HepG2 (cell line): ENCODE results near the gene C1QL4. TPM values are rescaled to one million over a fixed set of nuclear protein-coding genes. Genes with fewer than 3 reads are reported as not detected.

Source experiments
- ATAC-seq: fragments of 200-7000 bp; cut with Tn5 transposase; 3 replicates; pipeline ENCODE4 v1.9.1; 2020; ENCODE audit warnings: mild to moderate bottlenecking, moderate library complexity
- BruUV-seq: library from RNA; stranded (reverse); fragments of 400-500 nt; replicated peaks from 2 replicates; lab custom pipeline; 2021; lab: Mats Ljungman, UMichigan
- CTCF ChIA-PET: fragments of 300-600 bp; formaldehyde crosslinking; extraction: SDS; loops from one replicate; lab custom pipeline; 2021; ENCODE audit warnings: low total read pairs, inconsistent platforms, low intra/inter-chr PET ratio; lab: Yijun Ruan, JAX
- POLR2A ChIA-PET: fragments of 350-600 bp; sonication (Branson Sonifier 250); formaldehyde crosslinking; loops from one replicate; lab custom pipeline; 2020; ENCODE audit warnings: antibody characterized with exemption, inconsistent platforms; lab: Yijun Ruan, JAX
- DNase-seq: peaks from one replicate; pipeline ENCODE4 v3.0.0-alpha.2; 2015; ENCODE audit warnings: low spot score
- FAIRE-seq: peaks from 3 replicates; lab custom pipeline; 2011; peaks lifted over from hg19 to GRCh38; lab: Jason Lieb, UNC
- H2AFZ ChIP-seq: one replicate; pipeline ENCODE4 v1.6.1; 2011; ENCODE audit warnings: low read length, inconsistent platforms
- H3K27ac ChIP-seq: fragments of 300-600 bp; 3 replicates; pipeline ENCODE4 v1.8.0; 2011; ENCODE audit warnings: mixed run types, mild to moderate bottlenecking, mixed read lengths, low read length, inconsistent platforms; ENCODE audit not compliant: insufficient read depth; ENCODE audit errors: extremely low read length
- H3K27me3 ChIP-seq, 2 experiments: fragments of 200-600 bp in 1 of 2; 2 replicates in 1 of 2; 3 replicates in 1 of 2; pipeline versions ENCODE4 v1.6.0 to v1.8.0; 2011; ENCODE audit warnings: low read length in 2 of 2, mild to moderate bottlenecking in 2 of 2, moderate library complexity in 2 of 2, inconsistent platforms in 1 of 2; ENCODE audit not compliant: insufficient read depth in 2 of 2, control insufficient read depth in 1 of 2
- H3K36me3 ChIP-seq, 2 experiments: fragments of 200-600 bp in 1 of 2; replicated peaks in 1 of 2; 2 replicates in 1 of 2; 3 replicates in 1 of 2; pipeline versions ENCODE4 v1.5.1 to v1.8.0; 2011; ENCODE audit warnings: low read length in 2 of 2, inconsistent platforms in 1 of 2; ENCODE audit not compliant: insufficient read depth in 2 of 2, control insufficient read depth in 1 of 2
- H3K4me1 ChIP-seq: 2 replicates; pipeline ENCODE4 v1.5.1; 2012; ENCODE audit warnings: low read length, inconsistent platforms; ENCODE audit not compliant: insufficient read depth
- H3K4me2 ChIP-seq: 2 replicates; pipeline ENCODE4 v1.6.0; 2011; ENCODE audit warnings: low read depth, low read length, inconsistent platforms
- H3K4me3 ChIP-seq, 3 experiments: fragments of 200-600 bp in 1 of 3; sonication (generic), shearing (Covaris generic) in 1 of 3; replicated peaks in 1 of 3; 2 replicates each; pipeline ENCODE4 v1.5.1; 2011 to 2016; ENCODE audit warnings: low read length in 3 of 3, inconsistent platforms in 2 of 3, low read depth in 2 of 3, mild to moderate bottlenecking in 2 of 3, control low read depth in 1 of 3, mixed read lengths in 1 of 3; ENCODE audit not compliant: insufficient read depth in 1 of 3
- H3K79me2 ChIP-seq: one replicate; pipeline ENCODE4 v1.6.1; 2011; ENCODE audit warnings: low read length, inconsistent platforms; ENCODE audit not compliant: insufficient read depth
- H3K9ac ChIP-seq: 2 replicates; pipeline ENCODE4 v1.6.0; 2011; ENCODE audit warnings: mild to moderate bottlenecking, low read depth, low read length, inconsistent platforms; ENCODE audit not compliant: insufficient read depth
- H3K9me3 ChIP-seq: 2 replicates; pipeline ENCODE4 v1.5.1; 2012; ENCODE audit warnings: mild to moderate bottlenecking, low read length
- H4K20me1 ChIP-seq: 2 replicates; pipeline ENCODE4 v1.6.0; 2011; ENCODE audit warnings: inconsistent platforms, mild to moderate bottlenecking, low read length, moderate library complexity; ENCODE audit not compliant: insufficient read depth
- CHD2 ChIP-seq: IDR thresholded peaks from 2 replicates; pipeline ENCODE4 v1.6.1; 2011; ENCODE audit warnings: low read depth, low read length, improper control_type of control experiment
- CHD4 ChIP-seq: fragments of 200-600 bp; sonication (generic); IDR thresholded peaks from 2 replicates; pipeline ENCODE4 v1.7.0; 2017; ENCODE audit warnings: mild to moderate bottlenecking, low read length, borderline replicate concordance
- CSRNP2 ChIP-seq: sonication (generic); formaldehyde crosslinking; conservative IDR thresholded peaks from 2 replicates; pipeline ENCODE4 v1.8.0; 2022; ENCODE audit warnings: low read depth, missing genetic modification reagents
- DMTF1 ChIP-seq: sonication (generic); formaldehyde crosslinking; IDR thresholded peaks from 2 replicates; pipeline ENCODE4 v1.4.0; 2020; ENCODE audit warnings: mild to moderate bottlenecking, missing genetic modification reagents
- FOXK1 ChIP-seq: sonication (generic); formaldehyde crosslinking; IDR thresholded peaks from 2 replicates; pipeline ENCODE4 v1.4.0; 2020; ENCODE audit warnings: low read depth, missing genetic modification reagents, borderline replicate concordance
- KDM1A ChIP-seq: IDR thresholded peaks from 2 replicates; pipeline ENCODE4 v1.6.1; 2016; ENCODE audit warnings: missing compliant biosample characterization
- NCOA5 ChIP-seq: sonication (generic); formaldehyde crosslinking; IDR thresholded peaks from 2 replicates; pipeline ENCODE4 v1.4.0; 2020; ENCODE audit warnings: missing genetic modification reagents
- RFX1 ChIP-seq: fragments of 450-650 bp; IDR thresholded peaks from 2 replicates; pipeline ENCODE4 v1.6.1; 2017
- SMC3 ChIP-seq: IDR thresholded peaks from 2 replicates; pipeline ENCODE4 v1.6.1; 2011; ENCODE audit warnings: low read length, improper control_type of control experiment
- TOPORS ChIP-seq: sonication (generic); formaldehyde crosslinking; IDR thresholded peaks from 2 replicates; pipeline ENCODE4 v1.8.0; 2023; ENCODE audit warnings: mild to moderate bottlenecking, missing genetic modification reagents
- ZFP36 ChIP-seq: fragments of 150-350 bp; IDR thresholded peaks from 2 replicates; pipeline ENCODE4 v1.6.1; 2018; ENCODE audit warnings: borderline replicate concordance, low read length, low read depth; ENCODE audit not compliant: partially characterized antibody
- ZNF225 ChIP-seq: sonication (generic); formaldehyde crosslinking; IDR thresholded peaks from 2 replicates; pipeline ENCODE4 v1.4.0; 2020; ENCODE audit warnings: mild to moderate bottlenecking, missing genetic modification reagents
- ZNF280B ChIP-seq: sonication (generic); formaldehyde crosslinking; IDR thresholded peaks from 2 replicates; pipeline ENCODE4 v1.5.0; 2020; ENCODE audit warnings: missing genetic modification reagents, mild to moderate bottlenecking, borderline replicate concordance
- ZNF432 ChIP-seq: sonication (generic); formaldehyde crosslinking; IDR thresholded peaks from 2 replicates; pipeline ENCODE4 v1.5.0; 2020; ENCODE audit warnings: missing genetic modification reagents, mild to moderate bottlenecking, borderline replicate concordance
- ZNF543 ChIP-seq: sonication (generic); formaldehyde crosslinking; IDR thresholded peaks from 2 replicates; pipeline ENCODE4 v1.4.0; 2020; ENCODE audit warnings: mild to moderate bottlenecking, missing genetic modification reagents
- ZNF558 ChIP-seq: sonication (generic); formaldehyde crosslinking; IDR thresholded peaks from 2 replicates; pipeline ENCODE4 v1.9.0; 2022; ENCODE audit warnings: mild to moderate bottlenecking, missing genetic modification reagents, borderline replicate concordance
- ZNF678 ChIP-seq: sonication (generic); formaldehyde crosslinking; IDR thresholded peaks from 2 replicates; pipeline ENCODE4 v1.4.0; 2020; ENCODE audit warnings: mild to moderate bottlenecking, missing genetic modification reagents
- WGBS: methylation state at CpG from one replicate; pipeline ENCODE4 v1.1.6; 2017; ENCODE audit warnings: low lambda C conversion rate; 5-methylcytosine and 5-hydroxymethylcytosine counted together
- in situ Hi-C: cut with HindIII; loops from 2 replicates; pipeline ENCODE4 v1.10.0; 2017; ENCODE audit warnings: low pct_unique_long_range_greater_than_20kb; ENCODE audit not compliant: extremely low pct_ligation_motif_present
- intact Hi-C: fragments of 100-400 bp; cut with micrococcal nuclease; formaldehyde crosslinking; loops from one replicate; pipeline ENCODE4 v1.10.0; 2022; ENCODE audit not compliant: unreplicated experiment
- polyA plus RNA-seq, 8 experiments: library from polyadenylated mRNA; depleted of rRNA in 3 of 8; stranded (reverse) in 7 of 8; unstranded in 1 of 8; fragments of >200 nt; fragmentation: Illumina TruSeq in 4 of 8; extraction: Trizol in 4 of 8; gene quantifications; 2 replicates each; pipeline versions ENCODE4 v1.2.1 to v1.2.3, GENCODE V29; 2011 to 2016; ENCODE audit warnings: low read depth in 4 of 8, missing spikeins in 1 of 8, mixed read lengths in 1 of 8; ENCODE audit not compliant: insufficient read depth in 1 of 8
- total RNA-seq, 5 experiments: library from RNA; depleted of rRNA; stranded (reverse); fragments of >200 nt; fragmentation: Illumina TruSeq; extraction: Trizol; gene quantifications; 2 replicates each; pipeline ENCODE4 v1.2.3, GENCODE V29; 2016; ENCODE audit warnings: low read depth in 1 of 5

Gene C1QL4
- total and polyA plus RNA-seq, 2 of the 13 experiments (the other 11 are each of a cell fraction or from before 2014, with no cell fraction given) = 0.03 TPM; not detected in 1

- Histone ChIP-seq H3K9ac (no peak overlapping the region), H3K27ac (no peak overlapping the region), H2AFZ (no peak overlapping the region), H3K4me1 (peaks cover 62% of the 10 kb centered on the region), H3K9me3 (no peaks in the 10 kb centered on the region), H4K20me1 (0 out of 2 replicates have a peak, but pooled peaks cover 6% of the 10 kb centered on the region), H3K4me2 (peak overlapping the region; percentile 98), H3K4me3 (peak overlapping the region in 1 of 3 experiments; percentile 32; a peak in 2 of 6 replicates), H3K79me2 (peaks cover 14% of the 10 kb centered on the region), H3K27me3 (peaks cover 19 to 69% of the 10 kb centered on the region in 2 experiments; a peak in 4 of 5 replicates), H3K36me3 (no peaks in the 10 kb centered on the region)
- CTCF ChIA-PET = no interaction called here
- no peak for DNase-seq
- FAIRE-seq = no peak
- intact Hi-C loops (no loop called here), in situ Hi-C loops (loop anchor here (10.0 kb wide), 1 partner anchor 60 kb away; no protein-coding TSS in a partner anchor)
- WGBS = 2% methylated on average over 15 of the region's 15 CpGs
- TF ChIP-seq ZFP36 (no peak), TOPORS (CRISPR knock-in tag) (no peak), ZNF543 (no peak), FOXK1 (CRISPR knock-in tag) (no peak), CHD4 (no peak), KDM1A (CRISPR knock-in tag) (no peak), ZNF558 (no peak), SMC3 (no peak), DMTF1 (no peak), ZNF280B (no peak), CSRNP2 (CRISPR knock-in tag) (no peak), NCOA5 (CRISPR knock-in tag) (no peak), CHD2 (no peak), ZNF432 (CRISPR knock-in tag) (no peak), RFX1 (no peak), ZNF678 (CRISPR knock-in tag) (no peak), ZNF225 (CRISPR knock-in tag) (no peak)
- no peak for ATAC-seq
- POLR2A ChIA-PET = no interaction called here
- no TSS peak for BruUV-seq
These were observed 7.6 kb upstream of the C1QL4 start for GRCh38 chr12:49344486-49345050.
